Omental fat pad (tissue), 4 donors: ENCODE results near the gene PCBD2. TPM values are rescaled to one million over a fixed set of nuclear protein-coding genes. Genes with fewer than 3 reads are reported as not detected.
"Not testable (repeated sequence)": the region's sequence is repeated elsewhere in the genome, so short reads cannot be mapped to it uniquely, and the experiment has no call there.

Experiments
- ATAC-seq: fragments of 150-250 bp; one replicate; pipeline ENCODE4 v1.9.1; 2016; ENCODE audit warnings: mild to moderate bottlenecking, moderate library complexity; ENCODE audit not compliant: low FRiP score
- DNase-seq: peaks from one replicate; pipeline ENCODE4 v3.0.0-alpha.2; 2019; ENCODE audit warnings: low spot score
- CTCF ChIP-seq, 3 donors: fragments of 450-650 bp; IDR thresholded peaks; one replicate each; pipeline ENCODE4 v1.5.1; 2016 to 2017; ENCODE audit warnings: antibody characterized with exemption in 3 of 3, mild to moderate bottlenecking in 3 of 3, moderate library complexity in 2 of 3
- total RNA-seq, 4 donors: library from RNA; depleted of rRNA; stranded (reverse); fragments of >200 nt; gene quantifications; one replicate each; pipeline ENCODE4 v1.1.0, GENCODE V29; 2016

The PCBD2 gene
- total RNA-seq, 4 donors from 2014 or later: 5.4 to 10.3 (median 7.3) TPM

DNA sequence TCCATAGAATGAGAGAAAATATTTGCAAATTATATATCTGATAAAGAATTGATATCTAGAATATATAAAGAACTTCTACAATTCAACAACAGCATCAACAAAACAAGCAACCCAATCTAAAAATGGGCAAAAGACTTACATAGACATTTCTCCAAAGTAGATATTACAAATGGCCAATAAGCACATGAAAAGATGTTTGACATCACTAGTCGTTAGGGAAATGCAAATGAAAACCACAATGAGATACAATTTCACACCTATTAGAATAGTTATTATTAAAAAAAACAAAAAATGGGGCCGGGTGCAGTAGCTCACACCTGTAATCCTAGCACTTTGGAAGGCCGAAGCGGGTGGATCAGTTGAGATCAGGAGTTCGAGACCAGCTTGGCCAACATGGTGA lies 87.2 kb downstream of the PCBD2 start:
- no peak for DNase-seq
- no peak for ATAC-seq
- TF ChIP-seq CTCF (IDR thresholded peaks at IDR 0.05): no peak

DNA sequence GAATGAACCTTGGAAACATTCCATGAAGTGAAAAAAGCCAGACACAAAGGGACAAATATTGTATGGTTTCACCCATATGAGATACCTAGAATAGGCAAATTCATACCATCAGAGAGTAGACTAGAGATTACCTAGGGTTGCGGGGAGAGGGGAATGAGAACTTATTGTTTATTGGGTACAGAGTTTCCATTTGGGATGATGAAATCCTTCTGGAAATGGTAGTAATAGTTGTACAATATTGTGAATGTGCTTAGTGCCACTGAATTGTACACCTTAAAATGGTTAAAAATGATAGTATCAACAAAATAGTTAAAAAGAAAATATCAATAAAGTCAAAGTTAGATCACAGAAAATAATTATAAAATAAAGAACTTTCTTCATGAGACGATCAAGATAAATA lies 88.2 kb downstream of the PCBD2 start:
- DNase-seq (no peak), ATAC-seq (no peak)
- no peak for TF ChIP-seq CTCF (IDR thresholded peaks at IDR 0.05)

- no peak for ATAC-seq
- DNase-seq: no peak
- no peak for TF ChIP-seq CTCF (IDR thresholded peaks at IDR 0.05)
Measured at GRCh38 chr5:134994560-134995156, 89.7 kb downstream of the PCBD2 start.

GRCh38 chr5:134995850-134996402 lies 91.0 kb downstream of the PCBD2 start:
- DNase-seq: no peak

DNA sequence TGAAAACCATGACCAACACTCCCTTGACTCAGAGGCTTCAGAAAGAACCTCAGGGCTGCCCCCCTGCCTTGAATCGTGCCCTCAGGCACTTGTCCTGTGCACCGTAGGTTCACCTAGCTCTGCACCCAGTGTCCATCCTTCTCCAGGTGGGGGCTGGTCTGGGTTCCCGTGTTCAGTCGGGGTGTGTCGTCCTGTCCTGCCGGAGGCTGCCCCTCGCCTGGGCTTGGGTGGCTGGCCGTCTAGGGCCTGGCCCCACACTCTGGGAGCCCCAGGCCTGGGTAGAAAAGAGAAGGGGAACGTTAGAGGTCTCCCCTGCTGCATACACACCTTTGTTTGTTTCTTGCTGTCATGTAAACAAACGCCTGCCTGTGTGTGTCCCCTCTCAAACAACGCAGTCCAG lies 92.1 kb downstream of the PCBD2 start:
- no peak for TF ChIP-seq CTCF (IDR thresholded peaks at IDR 0.05)
- no peak for DNase-seq
- ATAC-seq: no peak

More at GRCh38 chr5:134995850-134996402, 91.0 kb downstream of the PCBD2 start:
- ATAC-seq: no peak
- no peak for TF ChIP-seq CTCF (IDR thresholded peaks at IDR 0.05)

DNA sequence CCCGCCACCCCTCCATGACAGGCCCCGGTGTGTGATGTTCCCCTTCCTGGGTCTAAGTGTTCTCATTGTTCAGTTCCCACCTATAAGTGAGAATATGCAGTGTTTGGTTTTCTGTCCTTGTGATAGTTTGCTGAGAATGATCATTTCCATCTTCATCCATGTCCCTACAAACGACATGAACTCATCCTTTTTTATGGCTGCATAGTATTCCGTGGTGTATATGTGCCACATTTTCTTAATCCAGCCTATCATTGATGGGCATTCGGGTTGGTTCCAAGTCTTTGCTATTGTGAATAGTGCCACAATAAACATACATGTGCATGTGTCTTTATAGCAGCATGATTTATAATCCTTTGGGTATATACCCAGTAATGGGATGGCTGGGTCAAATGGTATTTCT lies 93.1 kb downstream of the PCBD2 start:
- not testable (repeated sequence) for DNase-seq, ATAC-seq

DNA sequence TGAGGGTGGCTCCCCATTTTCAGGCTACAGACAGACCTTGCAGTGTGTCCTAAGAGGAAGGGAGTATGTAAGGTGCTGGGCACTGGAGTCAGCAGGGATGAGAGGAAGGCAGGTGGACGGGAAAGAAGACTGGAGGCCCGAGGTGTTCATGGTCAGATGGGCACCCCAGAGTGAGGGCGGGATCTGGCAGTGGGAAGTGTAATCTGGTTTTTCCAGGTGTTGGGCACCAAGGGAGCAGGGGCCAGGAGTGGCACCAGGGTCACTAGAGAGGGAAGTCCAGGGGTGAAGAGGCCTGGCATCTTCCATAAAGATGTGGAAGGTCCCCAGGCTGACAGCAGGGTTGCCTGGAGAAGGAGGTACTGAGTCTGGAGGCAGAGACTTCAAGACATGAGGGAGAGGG lies 99.4 kb downstream of the PCBD2 start:
- no peak for DNase-seq
- no peak for ATAC-seq
- no peak for TF ChIP-seq CTCF (IDR thresholded peaks at IDR 0.05)
